ENCODE measurements around the gene ZBTB16.

ZBTB16 gene

DNA sequence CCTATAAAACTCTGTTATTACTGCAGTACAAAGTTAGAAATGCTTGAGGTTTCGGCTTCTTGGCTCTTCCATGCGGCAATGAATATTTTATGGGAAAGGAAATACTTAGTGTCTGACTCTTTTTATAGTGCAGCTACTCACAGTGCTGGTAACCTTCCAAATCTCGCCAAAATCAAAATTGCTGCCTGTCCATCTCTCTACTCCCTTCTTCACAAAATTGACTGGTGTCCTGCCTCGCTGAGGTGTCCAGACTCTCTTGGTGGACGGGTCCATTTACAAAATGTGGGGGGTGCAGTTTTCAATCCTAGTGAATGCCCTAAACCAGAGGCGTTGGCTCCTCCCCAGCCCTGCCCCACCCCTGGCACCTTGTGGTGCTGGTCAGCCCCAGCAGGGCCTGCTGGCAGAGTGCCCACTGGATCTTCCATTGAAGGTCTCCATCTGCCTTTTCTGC, 73.5 kb downstream of the ZBTB16 start:
- no peak for DNase-seq

DNA sequence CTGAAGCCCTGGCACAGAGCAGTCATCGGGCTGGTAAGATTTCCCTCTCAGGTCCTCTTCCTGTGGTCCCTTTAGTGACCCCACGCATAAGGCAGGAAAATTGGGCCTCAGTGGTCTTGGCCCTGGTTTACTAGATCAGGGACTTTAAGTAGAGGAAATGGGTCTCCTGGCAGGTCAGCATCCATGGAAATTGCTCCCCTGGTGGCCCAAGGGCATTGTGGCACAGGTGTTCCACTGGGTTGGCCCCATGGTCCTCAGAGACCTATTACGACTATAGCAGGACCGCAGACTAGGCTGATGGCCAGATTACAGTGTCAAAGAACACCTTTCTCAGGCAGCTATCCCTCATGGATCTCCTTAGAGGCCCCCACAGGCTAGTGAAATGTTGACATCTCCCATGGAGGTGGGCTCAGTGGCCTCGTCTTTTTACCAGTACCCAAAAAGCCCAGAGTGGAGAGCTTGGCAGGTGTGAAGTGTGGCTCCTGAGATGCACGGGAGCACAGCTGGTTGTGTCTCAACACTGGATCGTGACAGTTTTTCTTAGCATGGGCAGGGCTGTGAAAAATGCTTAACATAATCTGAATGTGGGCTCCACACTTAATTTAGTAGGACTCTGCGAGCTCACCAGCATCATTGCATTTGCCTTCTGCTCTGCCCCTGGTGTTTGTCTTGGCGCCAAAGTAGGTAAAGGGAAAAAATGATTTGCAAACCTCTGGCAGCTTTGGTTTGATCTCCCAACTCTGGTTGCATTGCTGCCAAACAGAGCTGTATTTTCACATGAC, 74.2 kb downstream of the ZBTB16 start:
- no peak for DNase-seq

DNA sequence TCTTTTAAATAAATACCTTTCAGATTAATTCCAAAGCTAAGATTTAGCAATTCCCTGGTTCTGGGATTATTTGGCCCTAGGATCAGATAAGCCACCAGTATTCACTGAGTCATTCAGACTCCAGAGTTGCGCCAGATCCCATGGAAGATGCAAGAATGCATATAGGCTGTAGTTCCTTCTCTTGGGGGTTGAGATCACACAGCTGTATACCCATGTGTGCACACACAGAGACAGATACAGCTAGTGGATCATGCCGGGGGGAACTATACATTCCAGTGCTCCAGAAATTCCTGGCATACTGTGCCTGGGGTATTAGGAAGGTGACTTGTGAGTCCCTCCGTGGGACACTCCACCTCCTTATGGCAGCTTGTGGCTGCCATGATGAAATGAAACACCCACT, 75.4 kb downstream of the ZBTB16 start:
- DNase-seq = no peak

DNA sequence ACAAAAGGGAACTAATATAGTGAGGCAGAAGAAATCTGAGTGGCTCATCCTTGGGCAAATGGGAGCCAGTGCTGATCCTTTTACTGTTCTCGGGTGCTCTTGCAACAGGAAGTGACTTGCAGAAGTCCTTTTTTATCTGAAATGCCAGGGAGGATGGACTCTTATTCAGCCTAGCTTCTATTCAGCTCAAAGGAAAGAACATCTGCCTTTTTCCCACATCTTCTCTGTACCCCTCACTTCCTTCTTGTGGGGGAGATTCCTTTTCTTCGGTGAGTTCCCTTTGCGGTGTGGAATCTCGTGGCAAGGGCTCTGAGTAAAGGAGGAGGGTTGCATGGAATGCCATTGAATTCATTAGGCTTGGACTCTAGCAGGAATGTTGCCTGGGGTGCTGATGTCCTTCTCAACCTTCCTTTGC, 76.2 kb downstream of the ZBTB16 start:
- DNase-seq = no peak

DNA sequence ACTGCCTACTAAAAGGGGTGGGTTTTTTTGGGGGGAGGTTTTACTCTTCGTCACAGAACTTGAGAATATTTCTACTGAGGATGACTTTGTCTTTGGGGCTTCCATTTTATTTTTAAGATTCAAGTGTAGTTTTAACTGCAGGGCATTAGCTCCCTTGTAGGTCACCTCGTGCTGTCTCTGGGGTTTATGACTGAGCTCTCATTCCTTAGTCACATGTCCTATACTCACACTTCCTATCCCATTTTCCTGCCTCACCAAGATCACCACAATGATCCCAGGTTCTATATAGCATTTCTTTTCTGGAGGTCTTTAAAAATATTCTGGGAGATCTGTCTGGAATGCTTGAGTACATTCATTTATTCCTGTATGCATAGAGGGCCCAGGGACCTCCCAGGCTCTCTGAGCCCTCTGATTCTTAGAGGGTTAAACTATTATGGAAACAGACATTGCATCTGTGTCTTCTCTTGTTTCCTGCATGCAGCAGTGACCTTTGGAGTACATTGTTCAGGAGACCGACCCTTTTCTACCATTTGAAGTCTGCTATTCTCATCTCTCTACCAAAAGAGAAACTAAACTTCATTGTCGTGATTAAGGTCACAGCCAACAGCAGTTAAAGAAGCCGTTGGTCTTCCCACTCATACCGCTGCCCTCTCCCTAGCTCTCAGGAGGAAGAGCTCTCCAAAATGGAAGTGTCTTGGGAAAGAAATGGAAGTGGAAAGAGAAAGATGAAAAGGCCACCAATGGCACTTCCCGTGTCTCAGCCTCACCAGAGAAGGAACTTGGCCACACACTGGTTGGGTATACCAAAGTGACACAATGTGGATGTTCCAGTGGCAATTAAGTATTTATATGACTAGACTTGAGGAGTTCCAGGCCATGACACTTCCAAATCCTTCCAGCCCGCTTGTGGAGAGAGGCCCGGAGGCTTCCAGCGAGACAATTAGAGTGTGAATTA, 77.5 kb downstream of the ZBTB16 start:
- no peak for DNase-seq

DNA sequence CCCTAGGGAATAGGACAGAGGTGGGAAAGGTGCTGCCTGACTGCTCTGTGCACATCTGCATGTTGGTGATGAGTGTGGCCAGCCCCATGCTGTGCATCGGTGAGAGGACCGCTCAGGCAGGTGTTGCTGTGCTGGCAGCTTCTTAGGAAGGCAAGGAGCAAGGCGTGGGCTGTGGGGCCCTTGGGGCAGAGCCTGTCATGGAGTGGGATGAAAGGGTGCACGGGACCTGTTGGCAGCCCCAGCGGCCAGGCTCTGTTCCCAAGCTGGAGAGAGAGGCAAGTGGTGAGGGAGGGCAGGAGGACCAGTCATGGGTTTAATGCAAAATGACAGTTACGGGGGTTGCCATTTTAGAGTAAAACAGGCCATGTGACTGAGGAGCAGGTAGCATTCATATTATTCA, 78.3 kb downstream of the ZBTB16 start:
- no peak for DNase-seq

DNA sequence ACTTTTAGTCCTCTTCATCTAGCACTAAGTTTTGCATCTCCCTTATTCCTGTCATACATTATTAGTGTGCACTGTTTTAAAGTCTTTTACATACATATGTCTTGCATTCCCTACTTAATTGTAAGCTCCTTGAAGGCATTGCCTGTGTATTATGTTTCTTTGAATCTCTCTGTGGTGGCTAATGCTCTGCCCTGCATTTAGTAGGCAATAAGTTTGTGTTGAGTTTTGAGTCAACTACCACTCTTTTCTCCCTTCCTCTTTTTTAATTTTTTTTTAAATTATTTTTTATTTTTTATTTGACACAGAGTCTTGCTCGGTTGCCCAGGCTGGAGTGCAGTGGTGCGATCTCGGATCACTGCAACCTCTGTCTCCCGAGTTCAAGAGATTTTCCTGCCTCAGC, 78.9 kb downstream of the ZBTB16 start:
- DNase-seq = no peak

DNA sequence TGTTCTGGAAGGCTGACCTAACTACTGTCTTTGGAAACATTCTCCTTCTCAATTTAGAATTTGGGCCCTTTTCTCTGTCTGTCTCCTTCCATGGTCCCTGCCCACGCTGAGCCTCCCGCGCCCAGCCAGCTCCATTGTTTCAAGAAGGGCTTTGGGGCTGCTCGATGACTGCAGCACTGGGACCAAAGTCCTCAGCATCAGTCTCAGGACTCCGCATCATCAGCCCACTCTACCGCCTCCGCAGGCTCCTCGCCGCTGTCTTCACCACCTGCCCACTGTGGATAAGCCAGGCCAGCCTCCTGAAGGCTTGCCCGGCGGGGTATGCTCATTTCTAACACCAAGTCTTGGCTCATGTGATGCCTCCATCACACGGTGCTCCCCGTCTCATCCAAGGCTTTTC, 81.3 kb downstream of the ZBTB16 start:
- DNase-seq = no peak

DNA sequence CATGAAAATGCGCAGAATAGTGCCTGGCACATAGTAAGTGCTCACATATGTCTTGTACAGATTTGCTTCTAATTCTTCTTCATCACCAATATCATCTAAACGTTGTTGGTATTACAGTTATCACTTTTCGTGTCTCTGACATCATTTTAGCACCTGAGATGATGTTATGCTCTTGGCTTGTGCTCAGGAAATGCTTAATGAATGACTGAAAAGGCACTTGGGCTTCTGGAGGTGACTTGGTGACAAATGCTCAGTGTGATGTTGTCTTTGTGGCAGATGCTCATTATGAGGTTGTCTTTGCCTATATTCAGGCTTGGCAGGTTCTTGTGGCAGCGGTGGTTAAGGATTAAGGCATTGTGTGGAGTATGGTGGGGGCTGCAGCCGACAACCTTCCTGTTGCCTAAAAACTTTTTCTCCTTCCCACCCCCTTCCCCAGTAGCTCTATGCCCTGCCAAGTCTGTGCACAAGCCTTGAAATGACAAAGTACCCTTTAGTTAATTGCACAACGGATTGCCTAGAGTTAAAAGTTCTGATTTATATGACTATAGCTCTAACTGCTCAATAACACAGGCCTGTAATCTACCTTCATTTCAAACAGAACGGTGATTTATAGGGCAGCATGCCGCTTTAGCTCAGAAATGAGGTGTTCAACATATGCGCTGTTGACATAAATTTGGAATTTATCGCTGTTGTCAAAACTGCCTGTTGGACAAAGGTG, 82.5 kb downstream of the ZBTB16 start:
- no peak for DNase-seq

DNA sequence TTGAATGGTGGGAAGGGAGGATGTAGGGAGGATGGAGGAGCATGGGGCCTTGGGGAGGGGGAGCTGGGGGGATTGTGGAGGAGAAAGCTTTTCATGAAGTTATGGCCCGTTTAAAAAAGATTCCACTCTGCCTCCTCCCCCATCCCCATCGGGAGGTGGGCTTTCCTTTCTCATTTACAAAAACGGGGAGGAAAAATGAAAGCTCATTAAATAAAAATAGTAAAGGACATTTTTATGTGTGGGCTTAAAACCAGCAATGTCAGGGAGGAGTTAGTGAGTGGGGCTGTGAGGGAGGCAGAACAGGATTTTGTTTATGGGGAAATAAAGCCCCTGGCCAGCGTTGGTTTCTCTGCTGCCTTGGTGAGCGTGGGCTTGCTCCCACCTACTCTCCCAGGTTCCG, 83.2 kb downstream of the ZBTB16 start:
- DNase-seq = no peak

DNA sequence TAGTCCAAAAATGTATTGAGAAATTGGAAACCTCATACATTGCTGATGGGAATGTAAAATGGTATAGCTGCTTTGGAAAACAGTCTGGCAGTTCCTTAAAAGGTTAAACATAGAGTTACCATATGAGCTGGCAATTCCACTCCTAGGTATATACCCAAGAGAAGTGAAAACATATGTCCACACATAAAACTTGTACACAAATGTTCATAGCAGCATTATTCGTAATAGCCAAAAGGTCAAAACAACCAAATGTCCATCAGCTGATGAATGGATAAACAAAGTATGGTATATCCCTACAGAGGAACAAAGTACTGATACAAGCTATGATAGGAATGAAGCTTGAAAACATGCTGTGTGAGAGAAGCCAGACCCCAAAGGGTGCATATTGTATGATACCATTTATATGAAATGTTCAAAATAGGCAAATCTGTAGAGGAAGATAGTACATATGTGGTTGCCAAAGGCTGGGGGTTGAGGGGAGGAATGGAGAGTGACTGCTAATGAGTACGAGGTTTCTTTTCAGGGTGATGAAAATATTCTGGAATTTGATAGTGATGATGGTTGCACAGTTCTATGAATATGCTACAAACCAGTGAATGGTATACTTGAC, 85.8 kb downstream of the ZBTB16 start:
- no peak for DNase-seq

DNA sequence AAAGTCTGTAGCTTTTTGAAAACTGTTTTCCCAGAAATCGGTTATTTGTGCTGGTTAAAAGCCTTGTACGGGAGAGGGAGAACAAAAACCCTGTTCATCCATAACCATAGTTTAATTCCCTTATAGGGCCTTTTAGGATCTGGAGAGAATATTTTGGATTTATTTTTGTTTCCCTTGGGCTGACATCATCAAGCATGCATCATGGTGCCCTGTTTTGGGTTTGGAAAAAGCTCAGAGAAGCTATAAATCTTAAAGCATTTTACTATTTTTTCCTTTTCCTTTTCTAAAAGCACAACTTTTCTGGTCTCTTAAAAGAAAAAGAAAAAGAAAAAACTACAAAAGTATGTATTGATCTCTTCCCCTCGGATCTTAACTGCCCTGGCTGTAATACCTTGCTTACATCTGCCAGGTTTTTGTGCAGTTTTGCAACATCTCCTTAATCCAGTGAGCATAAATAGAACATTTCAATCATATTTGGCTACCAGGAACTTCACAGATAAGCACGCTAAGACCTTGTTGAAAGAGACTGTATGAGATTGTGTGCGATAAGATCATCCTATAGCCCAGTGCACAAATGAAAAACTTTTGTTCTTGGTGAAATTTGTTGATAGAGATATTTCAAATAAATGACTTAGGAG, 88.0 kb downstream of the ZBTB16 start:
- no peak for DNase-seq

DNA sequence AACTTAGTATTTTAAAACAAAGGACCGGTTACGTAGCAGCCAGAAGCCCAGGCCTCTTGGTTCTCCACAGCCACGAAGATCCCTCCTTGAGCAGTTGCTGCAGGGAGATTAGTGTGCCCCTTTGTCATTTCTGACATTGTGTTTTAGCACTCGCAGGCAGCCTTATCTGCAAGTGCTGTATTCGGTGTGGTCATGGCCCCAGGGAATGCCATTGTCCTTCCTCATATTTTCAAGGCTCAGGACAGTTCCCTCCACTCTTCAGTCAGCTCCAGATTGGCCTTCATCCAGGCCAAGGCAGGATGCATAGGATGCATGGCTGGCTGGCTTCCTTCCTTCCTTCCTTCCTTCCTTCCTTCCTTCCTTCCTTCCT, 88.5 kb downstream of the ZBTB16 start:
- no peak for DNase-seq

DNA sequence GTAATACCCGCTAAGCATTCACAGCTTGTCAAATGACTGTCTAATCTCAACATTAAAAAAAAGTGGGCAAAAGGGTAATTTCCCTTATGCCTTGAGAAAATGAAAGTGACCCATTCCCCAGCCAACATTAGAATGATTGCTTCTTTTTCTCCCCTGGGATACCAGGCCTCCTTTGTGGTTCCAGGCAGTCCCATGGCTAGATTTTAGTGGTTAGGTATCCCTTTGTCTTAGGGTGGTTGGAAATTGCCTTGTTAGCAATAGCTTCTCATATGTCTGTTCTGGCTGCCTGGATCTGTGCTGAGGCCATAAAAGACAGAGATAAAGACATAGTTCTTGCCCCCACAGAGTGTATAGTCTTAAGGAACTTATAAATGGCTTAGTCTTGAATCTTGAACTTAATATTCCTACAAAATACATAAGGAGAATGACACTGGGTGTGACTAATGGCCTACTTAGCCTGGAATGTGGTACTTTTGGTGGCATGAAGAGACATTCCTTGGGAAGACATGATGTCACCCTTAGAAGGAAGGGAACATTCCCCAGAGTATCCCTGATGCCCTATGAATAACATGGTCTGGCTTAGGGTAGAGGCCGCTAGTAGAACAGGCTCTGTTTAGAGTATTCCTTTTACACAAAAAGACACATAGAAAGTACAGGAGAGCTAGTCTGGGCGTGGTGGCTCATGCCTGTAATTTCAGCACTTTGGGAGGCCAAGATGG, 90.3 kb downstream of the ZBTB16 start:
- DNase-seq = no peak

DNA sequence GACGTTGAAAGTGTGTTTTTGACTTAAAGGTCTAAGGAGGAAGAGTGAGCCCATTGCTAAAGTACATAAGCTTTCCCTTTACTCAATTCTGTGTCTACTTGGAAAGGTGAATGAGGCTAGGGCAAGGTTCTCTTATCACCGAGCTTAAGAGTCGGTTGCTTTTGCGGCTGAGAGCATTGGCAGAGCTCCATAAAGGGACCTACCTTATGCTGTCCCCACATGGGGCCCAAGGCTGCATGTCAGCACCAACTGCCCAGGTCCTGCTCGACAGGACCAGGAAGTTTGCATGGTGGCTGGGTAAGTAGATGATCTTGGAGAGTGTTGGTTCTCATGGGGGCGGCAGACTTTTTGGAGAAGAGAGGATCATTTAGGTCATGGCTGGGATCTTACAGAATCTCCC, 91.2 kb downstream of the ZBTB16 start:
- no peak for DNase-seq

DNA sequence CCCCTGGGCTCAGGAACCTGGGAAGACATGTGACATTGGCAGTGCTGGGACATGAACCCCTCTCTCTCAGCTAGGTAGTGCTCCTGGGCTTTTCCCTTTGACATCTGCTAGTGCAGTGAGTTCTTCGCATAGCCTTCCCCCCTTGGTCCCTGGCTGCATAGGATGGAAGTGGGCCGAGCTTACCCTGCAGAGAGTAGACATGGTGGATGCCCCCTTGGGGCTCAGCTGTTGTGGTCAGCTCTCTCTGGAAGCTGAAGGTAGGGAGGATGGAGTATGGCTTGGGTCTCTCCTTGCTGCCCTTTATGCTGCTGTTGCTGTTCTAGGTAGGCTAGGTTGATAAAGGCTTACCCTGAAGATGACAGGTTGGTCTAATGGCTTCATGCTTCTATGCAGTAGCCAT, 92.1 kb downstream of the ZBTB16 start:
- DNase-seq = no peak

DNA sequence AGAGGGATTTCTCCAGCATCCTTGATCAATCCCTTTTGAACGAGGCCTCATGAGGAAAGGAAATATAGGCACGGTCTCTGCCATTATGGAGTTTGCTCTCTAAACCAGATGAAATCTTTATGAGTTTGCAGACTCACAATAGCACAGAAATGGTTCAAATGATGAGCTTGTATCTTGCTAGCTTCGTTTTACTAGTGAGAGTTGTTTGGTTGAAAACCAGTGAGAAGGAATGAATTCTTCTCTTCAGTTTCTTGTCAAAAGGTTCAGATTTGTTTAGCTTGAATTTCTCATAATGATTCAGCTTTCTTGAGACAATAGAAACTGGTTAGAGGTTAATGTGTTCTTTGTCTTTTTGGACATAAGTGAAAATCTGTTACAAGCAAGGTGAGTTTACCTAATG, 92.7 kb downstream of the ZBTB16 start:
- no peak for DNase-seq

DNA sequence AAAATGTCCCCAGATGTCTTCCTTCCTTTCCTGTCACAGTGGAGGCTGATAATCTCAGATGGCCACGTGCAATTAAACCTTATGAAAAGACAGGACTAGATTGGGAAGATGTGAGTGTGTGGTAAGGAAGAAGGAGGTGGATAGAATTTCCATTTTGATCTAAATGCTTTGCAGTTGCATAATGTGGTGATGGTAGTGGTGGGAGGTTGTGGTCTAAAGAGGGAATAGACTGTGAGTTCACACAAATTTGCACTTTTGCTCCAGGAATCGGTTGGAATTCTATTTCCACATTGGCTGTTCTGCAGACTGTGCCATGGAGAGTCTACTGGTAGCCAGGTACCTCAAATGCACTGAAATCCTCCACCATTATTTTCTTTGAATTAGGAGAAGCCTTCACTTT, 93.3 kb downstream of the ZBTB16 start:
- DNase-seq = no peak

DNA sequence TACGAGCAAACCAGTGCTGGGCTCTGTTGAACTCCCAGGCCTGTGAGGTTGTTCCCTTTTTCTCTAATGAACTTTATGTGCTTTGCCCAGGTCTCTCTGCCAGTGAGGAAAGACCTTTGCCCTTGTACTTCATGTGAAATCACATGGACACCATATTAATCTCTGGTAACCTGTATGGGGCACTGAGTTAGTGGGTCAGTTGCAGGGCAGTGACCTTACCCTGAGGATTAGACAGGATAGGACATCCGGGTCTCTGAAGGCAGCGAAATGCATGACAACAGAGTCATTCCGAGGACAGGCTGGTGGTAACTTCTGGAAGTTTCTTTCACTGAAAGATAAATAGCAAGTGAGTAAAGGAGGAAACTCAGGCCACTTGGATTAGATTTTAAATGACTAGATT, 93.7 kb downstream of the ZBTB16 start:
- no peak for DNase-seq

DNA sequence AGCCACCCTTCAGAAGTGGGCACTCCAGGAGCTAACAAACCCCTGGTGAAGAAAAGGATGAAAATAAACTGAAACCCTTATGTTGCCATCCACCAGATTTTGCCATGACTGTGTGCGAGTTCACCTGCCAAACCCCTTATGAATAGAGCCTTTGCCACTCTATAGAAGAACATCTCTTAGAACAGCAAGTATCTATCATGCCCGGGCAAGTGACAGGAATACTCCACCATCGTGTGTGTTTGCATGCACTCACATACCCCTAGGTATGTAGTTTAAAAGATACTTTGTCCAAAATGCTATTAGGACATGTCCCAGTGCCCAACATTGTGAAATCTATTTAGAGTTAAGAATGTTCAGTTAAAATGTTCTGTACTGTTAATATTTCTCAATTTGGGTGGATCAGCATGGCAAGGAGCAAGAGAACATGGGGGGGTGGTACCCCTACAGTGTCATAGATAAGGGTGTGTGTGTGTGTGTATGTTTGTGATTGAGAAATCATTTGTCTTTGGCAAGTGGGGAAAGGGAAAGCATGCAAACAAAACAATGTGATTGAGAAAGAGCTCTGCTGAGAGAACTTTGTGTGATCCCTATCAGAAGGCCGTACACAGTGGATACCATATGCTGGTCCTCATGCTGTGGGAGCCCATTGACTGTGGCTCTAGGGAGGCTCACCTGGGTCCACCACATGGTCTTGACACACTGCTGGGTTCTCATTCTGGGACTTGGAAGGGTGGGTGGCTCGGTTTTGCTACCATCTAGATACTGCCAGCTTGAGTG, 94.9 kb downstream of the ZBTB16 start:
- no peak for DNase-seq

DNA sequence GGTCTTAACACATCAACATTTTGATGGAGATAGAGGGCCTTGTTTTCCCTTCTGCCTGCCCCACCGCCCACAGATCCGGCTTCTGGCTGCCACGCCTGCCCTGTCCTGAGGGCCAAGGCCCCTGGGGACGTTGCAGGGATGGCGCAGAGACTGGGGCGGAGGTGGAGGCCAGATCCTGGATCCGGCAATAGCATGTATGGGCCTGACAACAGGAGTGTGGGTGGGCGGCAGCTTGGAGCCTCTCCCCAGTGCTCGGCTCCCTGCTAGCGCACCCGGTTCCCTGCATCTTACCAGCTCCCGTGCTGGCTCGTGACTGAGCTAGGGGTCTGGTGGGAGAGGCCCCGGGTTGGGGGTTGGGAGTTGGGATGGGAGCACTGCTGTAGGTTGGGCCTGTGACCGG, 95.6 kb downstream of the ZBTB16 start:
- DNase-seq = no peak
